ENCODE results near the gene POU6F1. TPM values are rescaled to one million over a fixed set of nuclear protein-coding genes. Genes with fewer than 3 reads are reported as not detected.

POU6F1 gene
- total RNA-seq, 1 experiment from 2014 or later, result 4.2 TPM

DNA sequence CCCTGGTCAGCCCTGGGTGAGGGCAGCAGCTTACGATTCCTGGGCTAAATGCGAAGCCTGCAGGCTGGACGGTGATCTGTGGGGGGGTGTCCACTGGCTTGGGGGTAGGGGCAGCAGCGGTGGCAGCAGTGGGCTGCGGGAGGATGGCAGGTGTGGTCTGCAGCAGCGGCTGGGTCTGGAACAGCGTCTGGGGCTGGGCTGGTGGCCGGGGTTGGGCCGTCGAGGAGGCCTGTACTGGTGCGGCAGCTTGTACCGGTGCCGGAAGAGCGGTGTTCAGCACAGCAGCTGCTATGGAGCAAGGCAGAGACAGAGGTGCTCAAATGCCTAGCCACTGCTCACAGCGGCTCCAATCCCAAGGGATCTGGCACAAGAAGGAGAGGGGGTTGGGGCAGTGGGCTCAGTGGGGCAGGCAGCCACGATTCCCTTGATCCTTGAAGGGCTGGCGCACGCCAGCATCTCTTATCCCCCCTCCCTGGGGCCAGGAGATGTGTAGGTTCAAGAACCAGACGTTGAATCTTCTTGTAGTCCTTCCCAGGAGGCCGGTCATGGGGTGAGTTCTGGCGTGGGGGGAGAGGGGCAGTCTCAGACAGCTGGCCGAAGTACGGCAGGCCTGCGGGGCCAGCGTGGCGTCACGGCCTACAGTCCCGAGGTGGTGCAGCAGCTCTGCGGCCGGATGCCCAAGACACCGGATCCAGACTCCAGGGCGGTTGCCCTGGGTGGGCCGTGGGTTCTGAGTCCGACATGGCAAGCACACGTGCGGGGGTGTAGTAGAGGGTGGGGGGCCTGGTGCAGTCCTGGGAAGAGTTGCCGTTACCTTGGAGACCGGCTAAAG is 19.9 kb downstream of the POU6F1 start:
- no peak for DNase-seq (ENCODE audit: low read depth)

DNA sequence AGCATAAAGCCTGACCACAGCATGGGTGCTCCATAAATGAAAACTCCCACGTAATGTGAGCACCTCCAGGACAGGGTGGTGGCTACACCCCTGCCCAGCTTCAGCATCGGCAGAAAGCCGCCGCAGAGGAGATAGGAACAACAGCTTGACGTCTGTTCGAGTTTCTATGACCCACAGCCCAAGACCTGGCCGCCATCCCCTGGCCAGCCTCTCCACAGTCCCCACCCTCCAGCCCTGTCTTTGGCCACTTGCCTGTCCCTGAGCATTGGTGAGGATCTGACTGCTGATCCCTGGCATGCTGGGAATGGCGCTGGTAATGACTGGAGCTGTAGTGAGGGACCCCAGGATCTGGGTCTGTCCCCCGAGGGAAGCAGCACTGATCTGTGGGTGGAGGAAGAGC is 21.3 kb downstream of the POU6F1 start:
- DNase-seq (ENCODE audit: low read depth), result no peak

DNA sequence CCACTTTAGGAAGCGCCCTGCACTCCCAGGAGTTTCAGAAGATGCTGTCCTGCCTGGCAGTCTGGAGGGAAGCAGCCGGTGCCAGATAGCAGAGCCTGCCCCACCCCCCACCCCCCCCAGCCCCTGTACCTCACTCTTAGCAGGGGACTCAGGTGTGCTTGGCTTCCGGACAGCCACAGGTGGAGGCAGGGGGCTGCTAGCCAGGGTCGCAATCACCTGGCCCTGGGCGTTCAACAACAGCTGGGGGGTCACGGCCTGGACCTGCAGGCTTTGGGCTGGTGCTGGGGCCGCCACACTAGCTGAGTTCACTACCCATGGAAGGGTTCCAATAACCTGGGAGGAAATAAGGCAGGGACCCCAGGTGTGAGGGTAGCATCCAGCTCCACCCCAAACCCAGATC is 22.0 kb downstream of the POU6F1 start:
- no peak for DNase-seq (ENCODE audit: low read depth)

DNA sequence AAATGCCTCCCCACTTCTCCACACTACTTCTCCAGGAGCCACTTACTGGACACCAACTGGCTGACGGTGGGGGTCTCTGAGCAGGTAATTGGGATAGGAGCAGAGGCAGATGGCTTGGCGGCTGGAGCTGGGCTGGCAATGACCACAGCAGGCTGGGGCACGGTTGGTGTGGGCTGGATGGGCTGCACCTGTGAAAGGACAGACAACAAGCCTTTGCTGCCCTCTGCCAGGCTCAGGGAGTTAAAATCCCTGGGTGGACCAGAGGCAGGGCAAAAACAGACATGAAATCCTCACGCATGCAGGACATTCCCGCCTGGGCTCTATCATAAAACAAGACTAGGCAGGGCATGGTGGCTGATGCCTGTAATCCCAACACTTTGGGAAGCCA is 25.6 kb downstream of the POU6F1 start:
- DNase-seq (ENCODE audit: low read depth), result no peak

DNA sequence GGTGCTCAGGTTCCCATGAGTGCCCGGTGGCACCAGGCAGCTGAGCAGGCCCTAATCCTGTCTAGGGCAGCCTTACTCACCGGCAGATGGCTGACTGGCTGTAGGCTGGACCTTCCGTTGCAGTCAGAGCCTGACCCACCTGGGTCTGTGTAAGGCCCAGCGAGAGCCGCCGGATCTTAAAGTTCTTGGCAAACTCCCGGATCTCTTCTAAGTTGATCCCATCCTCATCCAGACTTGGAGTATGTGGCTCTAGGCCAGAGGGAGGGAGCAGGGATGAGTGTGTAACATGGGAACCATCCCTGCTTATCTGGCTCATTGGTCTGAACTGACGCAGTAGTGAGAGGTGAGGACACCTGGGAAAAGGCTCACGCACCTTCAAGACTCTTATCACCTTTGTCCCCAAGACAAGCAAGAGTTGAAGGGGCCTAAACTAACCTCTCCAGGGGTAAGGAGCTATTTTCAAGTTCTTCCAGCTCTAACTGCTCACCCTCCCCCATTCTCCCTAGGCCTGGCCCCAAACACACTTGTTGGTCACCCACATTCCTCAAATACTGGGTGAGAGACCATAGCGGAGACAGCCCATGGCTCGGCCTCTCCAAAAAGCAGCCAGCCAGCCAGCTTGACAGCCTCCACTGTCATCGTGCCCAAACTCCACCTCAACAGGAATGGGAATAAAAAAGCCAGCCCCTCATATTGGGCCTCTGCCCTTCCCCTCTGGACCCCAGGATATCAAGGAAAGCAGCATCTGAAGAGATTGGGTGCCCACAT is 26.2 kb downstream of the POU6F1 start:
- no peak for DNase-seq (ENCODE audit: low read depth)

DNA sequence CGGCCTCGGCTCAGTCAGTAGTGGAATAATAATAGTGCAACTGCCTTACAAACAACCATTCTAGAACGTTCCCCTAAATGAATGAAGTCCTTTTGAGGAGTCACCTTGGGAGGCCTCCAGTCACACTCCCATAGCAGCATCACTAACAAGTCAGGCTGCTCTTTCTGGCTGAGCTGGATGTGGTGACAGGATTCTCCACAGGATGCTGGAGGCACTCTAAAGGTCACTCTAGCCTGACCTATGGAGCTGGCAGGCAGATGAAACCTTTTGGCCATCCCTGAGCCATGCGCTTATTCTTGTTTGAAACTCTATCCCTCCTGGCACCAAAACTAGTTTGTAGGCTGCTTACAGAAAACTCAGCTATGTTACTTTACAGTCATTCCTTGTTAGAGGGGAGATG is 27.0 kb downstream of the POU6F1 start:
- no peak for DNase-seq (ENCODE audit: low read depth)

DNA sequence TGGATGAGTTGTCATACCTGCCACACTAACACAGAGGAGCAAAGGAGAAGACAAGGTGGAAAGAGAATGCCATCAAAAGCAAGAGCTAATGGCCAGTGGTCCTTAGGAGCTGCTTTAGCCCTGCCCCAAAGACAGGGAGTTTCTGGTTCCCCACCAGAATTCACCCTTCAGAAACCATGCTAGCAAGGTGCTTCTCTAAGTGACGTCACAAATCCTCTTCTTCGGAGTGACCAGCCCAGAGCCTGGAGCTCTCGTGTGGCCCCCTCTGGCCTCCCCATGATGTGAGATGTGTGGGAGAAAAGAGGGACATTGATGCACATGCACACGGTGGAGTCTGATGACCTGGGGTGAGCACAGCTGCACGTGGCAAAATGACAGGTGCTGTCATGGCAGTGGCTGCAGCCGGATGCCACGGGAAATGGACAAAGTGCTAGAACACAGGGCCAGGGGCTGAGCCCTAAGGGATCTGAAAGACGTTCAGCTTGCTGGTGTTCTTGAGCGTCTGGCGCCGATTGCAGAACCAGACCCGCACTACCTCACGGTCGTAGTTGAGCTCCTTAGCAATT is 28.0 kb downstream of the POU6F1 start:
- no peak for DNase-seq (ENCODE audit: low read depth)

DNA sequence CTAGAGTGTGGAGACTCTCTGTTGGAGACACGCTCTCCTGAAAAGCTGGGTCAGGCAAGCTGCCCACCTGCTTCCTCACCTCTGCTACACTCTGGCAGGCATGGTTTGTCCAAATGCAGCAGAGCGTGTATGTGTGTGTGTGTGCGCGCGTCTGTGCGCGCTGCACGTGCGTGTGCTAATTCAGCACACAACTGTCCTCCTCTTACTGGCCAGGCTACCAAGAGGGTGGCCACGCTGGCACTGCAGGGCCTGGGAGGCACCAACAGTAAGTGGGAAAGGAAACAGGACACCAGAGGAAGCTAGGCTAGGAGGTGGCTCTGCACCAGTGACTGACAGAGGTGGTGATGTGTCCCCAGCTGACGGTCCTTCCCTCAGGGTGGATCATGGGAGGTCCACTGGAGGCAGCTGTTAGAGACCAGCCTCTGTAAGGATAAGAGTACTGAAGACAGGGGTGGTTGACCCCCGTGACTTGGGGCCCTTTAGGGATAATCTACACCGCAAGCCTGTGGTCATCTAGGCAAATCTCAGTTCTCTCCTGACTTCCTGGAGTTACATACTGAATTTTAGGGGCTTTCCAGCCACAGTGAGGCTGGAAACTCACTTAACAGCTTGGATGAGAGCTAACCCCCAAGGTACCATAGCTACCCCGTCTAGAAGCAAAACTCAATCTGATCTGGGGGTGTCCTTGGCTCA is 29.4 kb downstream of the POU6F1 start:
- no peak for DNase-seq (ENCODE audit: low read depth)

DNA sequence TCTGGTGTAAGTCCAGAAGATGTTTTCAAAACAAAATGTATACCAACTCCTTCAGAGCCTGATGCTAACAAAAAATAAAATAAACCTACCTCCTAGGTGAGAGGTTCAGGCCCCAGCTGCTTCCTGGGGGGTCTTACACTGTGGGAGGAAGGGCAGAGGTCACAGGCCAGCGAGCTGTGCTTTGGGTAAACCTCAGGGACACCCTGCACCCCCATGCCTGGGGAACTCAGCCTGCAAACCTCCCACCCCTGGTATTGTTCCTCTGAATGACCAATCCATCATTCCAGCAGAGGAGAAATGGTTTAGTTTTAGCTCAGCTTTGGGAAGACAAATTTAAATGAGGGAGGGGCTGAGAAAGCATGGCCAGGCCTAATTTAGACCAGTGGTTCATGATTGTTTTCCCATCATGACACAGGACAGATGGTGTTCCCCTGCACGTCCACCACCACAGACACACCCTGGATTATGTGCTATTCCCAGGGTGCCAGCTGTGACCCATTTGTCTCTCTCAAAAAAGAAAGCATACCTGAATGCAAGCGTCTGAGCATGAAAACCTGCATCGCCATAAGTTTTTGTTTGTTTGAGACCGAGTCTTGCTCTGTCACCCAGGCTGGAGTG is 30.4 kb downstream of the POU6F1 start:
- no peak for DNase-seq (ENCODE audit: low read depth)

DNA sequence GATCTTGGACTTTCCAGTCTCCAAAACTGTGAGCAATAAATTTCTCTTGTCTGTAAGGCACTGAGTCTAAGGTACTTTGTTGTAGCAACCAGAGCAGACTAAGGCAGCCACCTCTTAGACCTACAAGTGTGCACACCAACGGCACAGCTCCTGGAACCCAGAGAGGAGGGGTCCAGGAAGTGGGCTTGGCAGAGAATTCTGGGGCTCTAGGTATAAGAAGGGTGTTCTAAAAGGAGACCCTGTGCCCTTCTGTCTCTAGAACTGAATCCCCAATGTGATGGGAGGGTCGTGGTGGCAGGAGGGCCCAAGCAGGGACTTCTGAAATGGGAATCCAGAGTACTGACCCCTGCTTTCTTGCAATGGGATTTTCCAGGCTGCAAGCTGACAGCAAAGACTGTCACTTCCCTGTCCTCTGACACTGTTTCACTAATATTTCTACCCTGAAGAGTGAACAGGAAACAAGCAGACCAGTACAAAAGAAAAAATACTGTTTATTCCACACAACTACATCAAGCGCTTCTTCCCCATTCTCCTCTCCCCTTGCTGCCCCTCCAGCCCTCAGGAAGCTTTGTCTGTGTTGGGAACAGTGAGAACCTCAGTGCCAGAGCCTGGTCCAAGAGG is 31.3 kb downstream of the POU6F1 start:
- no peak for DNase-seq (ENCODE audit: low read depth)

DNA sequence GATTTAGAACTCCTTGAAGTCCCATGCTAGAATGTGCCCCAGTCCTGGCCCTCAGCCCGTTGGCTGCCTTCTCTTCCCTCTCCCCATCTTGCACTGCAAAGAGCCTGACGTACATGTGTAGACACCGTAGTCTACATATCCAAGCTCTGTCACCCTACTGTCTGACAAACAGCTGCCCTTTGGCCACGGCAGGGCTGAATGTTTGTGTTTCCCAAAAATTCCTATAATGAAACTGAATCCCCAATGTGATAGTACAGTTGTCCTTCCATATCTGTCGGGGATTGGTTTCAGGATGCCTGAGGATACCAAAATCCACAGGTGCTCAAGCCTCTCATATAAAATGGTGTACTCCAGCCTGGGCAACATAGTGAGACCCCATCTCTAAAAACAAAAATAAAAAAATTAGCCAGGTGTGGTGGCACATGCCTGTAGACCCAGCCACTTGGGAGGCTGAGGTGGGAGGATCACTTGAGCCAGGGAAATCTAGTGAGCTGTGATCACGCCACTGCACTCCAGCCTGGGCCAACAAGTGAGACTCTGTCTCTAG is 32.6 kb downstream of the POU6F1 start:
- no peak for DNase-seq (ENCODE audit: low read depth)

DNA sequence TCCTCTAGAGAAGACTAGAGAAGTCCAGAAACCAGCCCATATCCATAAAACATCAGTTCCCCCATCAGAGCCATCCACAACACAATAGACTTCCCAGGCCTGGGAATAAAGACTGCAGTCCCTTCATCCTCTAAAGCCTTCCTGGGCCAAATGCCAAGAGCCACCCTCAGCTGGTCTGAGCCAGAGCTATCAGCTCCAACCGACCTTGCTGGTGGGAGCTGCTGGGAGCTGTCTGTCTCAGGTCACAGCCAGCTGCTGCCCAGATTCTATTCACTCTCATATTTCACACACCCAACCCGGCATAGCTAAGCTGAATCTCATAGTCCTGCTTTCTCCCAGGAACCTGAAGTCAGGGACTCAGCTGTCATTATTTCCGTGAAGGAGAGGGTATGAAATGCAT is 34.0 kb downstream of the POU6F1 start:
- peak; percentile 46 for DNase-seq (ENCODE audit: low read depth)

DNA sequence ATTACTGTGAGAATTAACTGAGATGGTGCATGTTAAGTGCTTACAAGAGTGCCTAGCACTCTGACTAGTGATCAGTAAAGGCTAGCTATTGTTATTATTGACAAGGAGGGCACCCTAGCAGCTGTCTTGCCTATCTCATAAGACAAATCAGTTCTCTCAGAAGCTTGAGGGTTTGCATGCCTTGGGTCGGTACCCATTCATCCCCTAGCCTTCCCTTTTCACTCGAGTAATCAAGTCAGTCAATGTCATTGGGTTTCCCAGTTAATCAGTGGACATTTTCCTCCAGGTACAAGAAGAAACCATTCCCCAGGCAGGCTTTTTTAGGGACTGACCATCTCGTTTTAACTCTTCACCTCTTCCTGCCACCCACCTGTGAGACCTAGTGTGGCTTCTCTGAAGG is 34.5 kb downstream of the POU6F1 start:
- DNase-seq (ENCODE audit: low read depth), result no peak

DNA sequence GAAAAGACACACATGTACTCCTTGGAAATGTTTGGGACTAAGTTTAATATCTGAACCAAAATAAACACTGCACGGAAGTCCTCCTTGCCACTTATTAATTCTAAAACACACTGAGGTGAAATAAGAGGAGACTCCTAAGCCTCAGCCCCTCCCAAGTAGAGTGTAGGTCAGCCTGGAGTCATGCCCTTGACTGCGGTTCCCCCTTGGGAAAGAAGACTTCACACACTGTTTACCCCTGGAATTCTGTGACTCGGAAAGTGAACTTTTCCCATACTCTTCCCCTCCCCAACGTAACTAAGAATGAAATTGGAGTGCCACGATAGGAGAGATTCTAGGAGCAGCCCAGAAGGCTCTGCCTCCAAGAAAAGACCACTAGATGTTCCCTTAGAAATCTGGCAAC is 36.3 kb downstream of the POU6F1 start:
- DNase-seq (ENCODE audit: low read depth), result no peak

DNA sequence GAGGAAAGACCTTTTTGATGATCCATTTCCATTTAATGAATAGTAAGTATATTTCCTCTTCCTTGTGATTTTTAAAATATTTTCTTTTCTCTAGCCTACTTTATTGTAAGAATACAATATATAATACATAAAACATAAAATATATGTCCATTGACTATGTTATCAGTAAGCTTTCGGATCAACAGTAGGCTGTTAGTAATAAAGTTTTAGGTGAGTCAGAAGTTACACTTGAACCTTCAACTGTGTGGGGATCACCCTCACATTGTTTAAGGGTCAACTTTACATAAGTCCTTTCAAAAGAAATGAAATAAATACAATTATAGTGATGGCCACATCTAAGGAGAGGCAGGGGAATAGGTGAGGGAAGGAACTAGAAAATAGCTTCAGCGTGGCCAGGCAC is 40.0 kb downstream of the POU6F1 start:
- no peak for DNase-seq (ENCODE audit: low read depth)

DNA sequence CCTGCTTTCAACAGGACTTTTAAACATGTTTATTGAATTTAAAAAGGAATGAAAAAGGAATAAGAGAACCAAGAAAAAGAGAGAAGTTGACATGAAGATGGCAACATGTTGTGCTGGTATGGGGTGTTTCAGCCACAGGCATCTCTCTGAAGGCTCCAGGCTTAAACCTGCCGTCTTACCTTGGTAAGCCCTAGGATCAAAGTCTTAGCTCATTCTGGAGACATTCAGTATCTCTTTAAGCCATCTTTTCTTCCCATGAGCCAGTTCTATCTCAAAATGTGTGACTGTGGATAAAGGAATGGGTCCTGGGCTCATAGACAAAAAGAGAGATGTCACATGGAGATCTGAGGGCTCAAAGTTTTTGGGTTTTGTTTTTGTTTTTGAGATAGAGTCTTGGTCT is 43.4 kb downstream of the POU6F1 start:
- DNase-seq (ENCODE audit: low read depth), result no peak

DNA sequence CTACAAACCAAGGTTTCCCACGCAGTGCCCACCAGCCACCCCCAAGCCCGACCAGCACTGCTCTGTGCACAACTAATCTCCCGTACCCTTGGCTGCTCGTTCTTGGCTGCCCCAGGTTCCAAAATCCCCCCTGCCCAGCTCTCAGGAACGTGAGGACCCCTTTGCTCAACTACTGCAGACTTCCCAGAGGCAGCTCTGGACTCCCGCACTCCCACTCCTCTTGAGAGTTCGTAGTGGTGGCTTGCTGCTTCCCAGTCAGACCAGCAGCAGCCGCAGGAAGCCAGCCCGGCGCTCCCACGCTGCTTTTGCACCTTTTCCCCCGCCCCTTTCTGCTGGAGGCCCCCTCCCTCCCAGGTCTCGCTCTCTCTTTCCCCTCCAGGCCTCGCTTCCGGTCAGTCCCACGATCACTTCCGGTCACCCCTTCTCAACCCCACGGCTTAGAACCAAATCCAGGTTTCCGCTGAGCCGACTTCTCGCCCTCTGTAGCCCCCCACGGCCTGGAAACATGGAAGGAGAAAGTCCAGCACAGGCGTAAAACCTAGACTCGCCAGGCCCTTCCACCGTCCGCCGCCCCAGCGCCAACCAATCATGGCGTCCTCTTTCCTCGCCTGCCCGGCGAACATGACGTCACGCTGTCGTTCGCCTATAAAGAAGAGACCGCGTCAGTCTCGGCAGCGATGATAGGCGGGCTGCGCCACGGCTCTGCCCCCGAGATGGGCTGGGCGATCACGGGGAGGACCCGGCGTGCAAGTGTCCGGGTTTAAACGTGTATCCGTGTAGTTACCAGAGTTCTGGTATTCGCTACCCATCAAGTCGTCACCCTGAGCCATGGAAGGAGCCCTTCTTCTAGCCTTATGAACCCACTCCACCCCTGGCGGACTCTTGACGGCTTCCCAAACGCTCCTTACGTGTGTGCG is 45.1 kb downstream of the POU6F1 start, which contains the start of gene TFCP2:
TSS of gene TFCP2 (minus strand) at position 621 of the 917 bp plus-strand sequence. CDS start 713 bp downstream, outside the sequence.
- DNase-seq (ENCODE audit: low read depth), result peak; percentile 96

DNA sequence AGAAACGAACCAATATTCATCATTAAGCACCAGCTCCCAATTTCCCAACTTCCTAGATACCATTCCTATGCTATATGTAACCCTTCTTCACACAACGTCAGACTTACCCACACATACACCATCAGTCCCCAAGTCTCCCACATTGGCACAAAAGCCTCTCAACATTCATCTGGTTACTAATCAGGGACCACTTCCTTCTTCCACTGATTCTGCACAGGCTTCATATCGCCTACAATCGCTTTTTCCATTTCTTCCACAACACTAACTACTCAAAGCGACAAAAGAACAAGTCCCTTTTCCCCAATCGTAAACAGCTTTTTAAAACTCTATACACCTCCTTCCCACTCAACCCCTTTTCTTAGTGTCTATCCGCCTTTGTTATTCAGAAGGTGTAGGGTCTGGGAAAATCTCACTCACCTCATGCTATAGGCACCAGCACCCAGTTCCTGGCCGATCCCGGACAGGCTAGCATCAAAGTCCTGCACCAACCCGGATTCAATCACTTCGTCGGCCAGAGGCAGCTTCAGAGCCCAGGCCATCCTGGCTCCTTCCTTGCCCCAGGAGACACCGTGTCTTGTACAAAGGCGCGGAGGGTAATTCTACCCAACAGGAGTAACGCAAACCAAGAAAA is 45.9 kb downstream of the POU6F1 start:
- DNase-seq (ENCODE audit: low read depth), result peak; percentile 23

DNA sequence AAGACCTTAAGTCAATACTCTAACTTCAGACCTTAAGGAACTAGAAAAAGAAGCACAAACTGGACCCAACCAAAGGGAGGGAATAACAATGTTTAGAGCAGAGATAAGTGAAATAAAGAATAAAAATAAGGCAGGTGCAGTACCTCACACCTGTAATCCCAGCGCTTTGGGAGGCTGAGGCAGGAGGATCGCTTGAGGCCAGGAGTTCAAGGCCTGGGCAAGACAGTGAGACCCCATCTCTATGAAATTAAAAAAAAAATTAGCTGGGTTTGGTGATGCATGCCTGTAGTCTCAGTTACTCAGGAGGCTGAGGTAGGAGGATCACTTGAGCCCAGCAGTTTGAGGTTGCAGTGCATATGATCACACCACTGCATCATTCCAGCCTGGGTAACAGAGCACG is 54.1 kb downstream of the POU6F1 start:
- no peak for DNase-seq (ENCODE audit: low read depth)
